RWPE2 (cell line): Measurements from ENCODE around the gene EFCAB7.
"Not testable (repeated sequence)": the region's sequence is repeated elsewhere in the genome, so short reads cannot be mapped to it uniquely, and the experiment has no call there.

Experiments used
- ATAC-seq: fragments of 200-7000 bp; cut with Tn5 transposase; 3 replicates; pipeline ENCODE4 v1.9.1; 2021; ENCODE audit warnings: low read depth
- DNase-seq: peaks from one replicate; pipeline ENCODE4 v3.0.0-alpha.2; 2020; ENCODE audit warnings: low spot score
- H3K27ac ChIP-seq: fragments of 450-650 bp; 2 replicates; pipeline ENCODE4 v1.5.1; 2017; ENCODE audit warnings: mild to moderate bottlenecking; ENCODE audit not compliant: poor library complexity, severe bottlenecking
- H3K27me3 ChIP-seq: fragments of 250-450 bp; sonication (Bioruptor Pico); 2 replicates; pipeline ENCODE4 v1.5.1; 2021; ENCODE audit warnings: mild to moderate bottlenecking, moderate library complexity; ENCODE audit not compliant: insufficient read depth, poor library complexity, severe bottlenecking
- H3K36me3 ChIP-seq: fragments of 250-450 bp; sonication (Bioruptor Pico); 2 replicates; pipeline ENCODE4 v1.5.1; 2020; ENCODE audit warnings: low read depth, mild to moderate bottlenecking, moderate library complexity
- H3K4me1 ChIP-seq: fragments of 250-450 bp; sonication (Bioruptor Pico); 2 replicates; pipeline ENCODE4 v1.5.1; 2021; ENCODE audit warnings: mild to moderate bottlenecking, moderate library complexity; ENCODE audit not compliant: insufficient read depth, poor library complexity, severe bottlenecking
- H3K4me3 ChIP-seq: fragments of 250-450 bp; sonication (Bioruptor Pico); 2 replicates; pipeline ENCODE4 v1.5.1; 2021; ENCODE audit warnings: mild to moderate bottlenecking, moderate library complexity; ENCODE audit not compliant: severe bottlenecking
- H3K9me3 ChIP-seq: fragments of 250-450 bp; sonication (Bioruptor Pico); 2 replicates; pipeline ENCODE4 v1.5.1; 2021; ENCODE audit warnings: mild to moderate bottlenecking, moderate library complexity; ENCODE audit not compliant: severe bottlenecking
- CTCF ChIP-seq: fragments of 450-650 bp; IDR thresholded peaks from one replicate; pipeline ENCODE4 v1.5.1; 2017; ENCODE audit warnings: mild to moderate bottlenecking, moderate library complexity; ENCODE audit not compliant: poor library complexity, severe bottlenecking

EFCAB7 gene

DNA sequence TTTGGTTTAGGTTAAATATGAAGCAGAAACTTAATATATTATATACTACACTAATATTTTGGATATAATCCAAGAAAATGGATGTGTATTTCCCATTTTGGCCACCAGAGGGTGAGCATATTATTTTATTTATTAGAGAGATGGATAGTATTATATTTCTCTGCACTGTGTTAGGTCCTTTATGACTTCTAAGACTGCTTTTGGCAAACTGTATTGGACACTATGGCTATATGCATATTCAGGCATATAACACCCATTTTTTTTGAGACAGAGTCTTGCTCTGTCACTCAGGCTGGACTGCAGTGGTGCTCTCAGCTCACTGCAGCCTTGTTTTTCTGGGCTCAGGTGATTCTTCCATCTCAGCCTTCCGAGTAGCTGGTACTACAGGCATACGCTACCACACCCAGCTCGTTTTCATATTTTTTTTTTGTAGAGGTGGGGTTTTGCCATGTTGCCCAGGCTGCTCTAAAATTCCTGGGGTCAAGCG, 52.1 kb downstream of the EFCAB7 start:
- H3K36me3 ChIP-seq: no peaks in the 10 kb centered on the region
- peak; percentile 27; the same call in 1 of the 3 replicates for ATAC-seq
- H3K4me1 ChIP-seq: peaks cover 9% of the 10 kb centered on the region
- H3K27ac ChIP-seq: no peak overlapping the region
- H3K27me3 ChIP-seq: no peaks in the 10 kb centered on the region
- TF ChIP-seq CTCF: peak; percentile 88
- no peak overlapping the region for H3K4me3 ChIP-seq
- no peaks in the 10 kb centered on the region for H3K9me3 ChIP-seq
- no peak for DNase-seq

DNA sequence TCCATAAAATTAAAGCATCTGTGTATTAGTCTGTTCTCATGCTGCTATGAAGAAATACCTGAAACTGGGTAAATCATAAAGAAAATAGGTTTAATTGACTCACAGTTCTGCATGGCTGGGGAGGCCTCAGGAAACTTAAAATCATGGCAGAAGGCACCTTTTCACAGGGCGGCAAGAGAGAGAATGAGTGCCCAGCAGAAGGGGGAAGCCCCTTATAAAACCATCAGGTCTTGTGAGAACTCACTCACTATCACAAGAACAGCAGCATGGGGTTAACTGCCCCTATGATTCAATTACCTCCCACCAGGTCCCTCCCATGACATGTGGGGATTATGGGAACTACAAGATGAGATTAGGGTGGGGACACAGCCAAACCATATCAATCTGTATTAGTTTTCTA, 63.0 kb downstream of the EFCAB7 start:
- not testable (repeated sequence) for DNase-seq, ATAC-seq, H3K27ac ChIP-seq, H3K36me3 ChIP-seq, H3K9me3 ChIP-seq, H3K4me1 ChIP-seq, H3K27me3 ChIP-seq, H3K4me3 ChIP-seq

DNA sequence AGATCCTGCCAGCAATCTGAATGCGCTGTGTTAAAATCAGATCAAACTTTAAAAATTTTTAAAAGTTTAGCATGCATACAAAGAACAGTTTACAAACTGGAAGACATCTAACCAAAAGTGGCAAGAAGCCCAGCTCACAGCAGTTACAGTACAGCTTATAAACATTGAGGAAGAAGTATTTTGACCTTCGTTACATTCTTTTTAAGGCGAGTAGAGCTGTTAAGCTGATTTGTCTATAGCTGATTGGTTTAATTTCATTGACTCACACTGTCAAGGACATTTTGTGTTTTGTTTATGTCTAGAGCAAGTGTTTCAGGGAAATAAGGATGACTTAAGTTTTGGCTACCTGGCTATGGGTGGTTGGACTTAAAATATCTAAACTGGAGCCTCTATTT, 66.8 kb downstream of the EFCAB7 start:
- Histone ChIP-seq H3K27me3 (no peaks in the 10 kb centered on the region), H3K9me3 (no peaks in the 10 kb centered on the region), H3K36me3 (peaks cover 3% of the 10 kb centered on the region), H3K27ac (no peak overlapping the region), H3K4me1 (no peaks in the 10 kb centered on the region), H3K4me3 (no peak overlapping the region)
- DNase-seq (no peak), ATAC-seq (no peak)
- no peak for TF ChIP-seq CTCF

GRCh38 chr1:63592536-63593302, 69.4 kb downstream of the EFCAB7 start:
- Histone ChIP-seq H3K27me3 (no peaks in the 10 kb centered on the region), H3K4me3 (peak overlapping the region; percentile 77), H3K4me1 (no peaks in the 10 kb centered on the region), H3K27ac (peak overlapping the region; percentile 81), H3K36me3 (peaks cover 11% of the 10 kb centered on the region), H3K9me3 (no peaks in the 10 kb centered on the region)
- no peak; the same call in 1 of the 3 replicates for ATAC-seq
- TF ChIP-seq CTCF: no peak
- DNase-seq: no peak

DNA sequence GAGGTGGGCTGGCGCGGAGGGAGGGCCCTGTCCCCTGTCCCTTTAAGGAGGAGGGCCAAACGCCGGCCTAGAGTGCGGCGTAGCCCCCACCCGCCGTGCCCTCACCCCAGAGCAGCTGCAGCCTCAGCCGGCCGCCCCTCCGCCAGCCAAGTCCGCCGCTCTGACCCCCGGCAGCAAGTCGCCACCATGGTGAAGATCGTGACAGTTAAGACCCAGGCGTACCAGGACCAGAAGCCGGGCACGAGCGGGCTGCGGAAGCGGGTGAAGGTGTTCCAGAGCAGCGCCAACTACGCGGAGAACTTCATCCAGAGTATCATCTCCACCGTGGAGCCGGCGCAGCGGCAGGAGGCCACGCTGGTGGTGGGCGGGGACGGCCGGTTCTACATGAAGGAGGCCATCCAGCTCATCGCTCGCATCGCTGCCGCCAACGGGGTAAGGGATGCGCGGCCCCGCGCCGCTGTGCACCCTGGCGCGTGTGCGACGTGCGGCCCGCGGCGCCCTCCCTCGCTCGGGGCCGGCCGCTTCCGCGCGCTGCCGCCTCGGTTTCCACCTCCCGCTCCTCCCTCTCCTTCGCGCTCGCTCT, 70.1 kb downstream of the EFCAB7 start, which contains the start of gene PGM1:
Gene PGM1 (plus strand): TSS at position 109 of the 583 bp plus-strand sequence. CDS start 78 bp downstream, at position 187.
- Histone ChIP-seq H3K9me3 (no peaks in the 10 kb centered on the region), H3K27me3 (no peaks in the 10 kb centered on the region), H3K36me3 (peaks cover 15% of the 10 kb centered on the region), H3K4me1 (no peaks in the 10 kb centered on the region), H3K4me3 (peak within 1 kb of the TSS; percentile 77), H3K27ac (peak within 1 kb of the TSS; percentile 81)
- DNase-seq (peak; percentile 82), ATAC-seq (peak; percentile 75)
- no peak for TF ChIP-seq CTCF
